ENCODE results near the gene CLGN. TPM values are rescaled to one million over a fixed set of nuclear protein-coding genes. Genes with fewer than 3 reads are reported as not detected.

The CLGN gene
- total RNA-seq, 2 experiments from 2014 or later, result 0.23 to 0.31 TPM

GRCh38 chr4:140351093-140352075, 76.1 kb downstream of the CLGN start:
- intact Hi-C loops (cut with micrococcal nuclease), result no loop called here
- ChIA-PET POLR2A (interaction anchor here (1.0 kb wide), 1 partner anchor 9 kb away, joined by 5 read pairs; no protein-coding TSS in a partner anchor), CTCF (interaction anchor here (0.6 to 6.2 kb wide), 3 partner anchors 9 to 239 kb away, joined by 3 to 35 read pairs (median 3); no protein-coding TSS in a partner anchor)
- TF ChIP-seq CTCF (IDR thresholded peaks at IDR 0.05), result no peak
- H3K27me3 Mint-ChIP-seq, result peaks cover under 1% of the 10 kb centered on the region
- no peak overlapping the region for H3K27ac Mint-ChIP-seq
- H3K9me3 Mint-ChIP-seq, result no peaks in the 10 kb centered on the region
- no peak for ATAC-seq
- DNase-seq, result no peak
- peaks cover 8% of the 10 kb centered on the region for H3K4me1 Mint-ChIP-seq (ENCODE audit: low read depth)
- H3K36me3 Mint-ChIP-seq (ENCODE audit: low read depth), result no peaks in the 10 kb centered on the region
- no peak overlapping the region for H3K4me3 Mint-ChIP-seq

- DNase-seq, result no peak
- ChIA-PET CTCF (interaction anchor here (1.8 to 6.2 kb wide), 2 partner anchors 10 to 260 kb away, joined by 5 to 35 read pairs; no protein-coding TSS in a partner anchor), POLR2A (no interaction called here)
- intact Hi-C loops (cut with micrococcal nuclease), result no loop called here
- Mint-ChIP-seq H3K27me3 (peaks cover 2% of the 10 kb centered on the region), H3K9me3 (no peaks in the 10 kb centered on the region), H3K4me3 (no peak overlapping the region), H3K4me1 (ENCODE audit: low read depth) (peaks cover 8% of the 10 kb centered on the region), H3K36me3 (ENCODE audit: low read depth) (no peaks in the 10 kb centered on the region), H3K27ac (no peak overlapping the region)
- no peak for ATAC-seq
- no peak for TF ChIP-seq CTCF (IDR thresholded peaks at IDR 0.05)
Measured at GRCh38 chr4:140349816-140350215, 77.6 kb downstream of the CLGN start.

- no peak for ATAC-seq
- no peak for DNase-seq
- TF ChIP-seq CTCF (IDR thresholded peaks at IDR 0.05), result no peak
- H3K36me3 Mint-ChIP-seq (ENCODE audit: low read depth), result no peaks in the 10 kb centered on the region
- intact Hi-C loops (cut with micrococcal nuclease), result no loop called here
- POLR2A ChIA-PET, result no interaction called here
- H3K27ac Mint-ChIP-seq, result no peak overlapping the region
- no peaks in the 10 kb centered on the region for H3K9me3 Mint-ChIP-seq
- no peak overlapping the region for H3K4me3 Mint-ChIP-seq
- H3K27me3 Mint-ChIP-seq, result peaks cover 11% of the 10 kb centered on the region
- CTCF ChIA-PET, result interaction anchor here (1.4 to 1.5 kb wide), 2 partner anchors 14 to 21 kb away, joined by 3 to 11 read pairs; no protein-coding TSS in a partner anchor
- peaks cover 4% of the 10 kb centered on the region for H3K4me1 Mint-ChIP-seq (ENCODE audit: low read depth)
Measured at GRCh38 chr4:140346136-140346535, 81.3 kb downstream of the CLGN start.

- H3K27ac Mint-ChIP-seq, result no peak overlapping the region
- POLR2A ChIA-PET, result no interaction called here
- CTCF ChIA-PET, result interaction anchor here (1.5 kb wide), 1 partner anchor 15 kb away, joined by 11 read pairs; no protein-coding TSS in a partner anchor
- ATAC-seq (no peak), DNase-seq (no peak)
- intact Hi-C loops (cut with micrococcal nuclease), result no loop called here
- no peaks in the 10 kb centered on the region for H3K36me3 Mint-ChIP-seq (ENCODE audit: low read depth)
- no peaks in the 10 kb centered on the region for H3K9me3 Mint-ChIP-seq
- H3K4me3 Mint-ChIP-seq, result no peak overlapping the region
- H3K4me1 Mint-ChIP-seq (ENCODE audit: low read depth), result peaks cover 4% of the 10 kb centered on the region
- no peak for TF ChIP-seq CTCF (IDR thresholded peaks at IDR 0.05)
- peaks cover 14% of the 10 kb centered on the region for H3K27me3 Mint-ChIP-seq
Measured at GRCh38 chr4:140344621-140345020, 82.8 kb downstream of the CLGN start.

GRCh38 chr4:140344101-140344500, 83.3 kb downstream of the CLGN start:
- no peak for DNase-seq
- Mint-ChIP-seq H3K4me1 (ENCODE audit: low read depth) (peaks cover 4% of the 10 kb centered on the region), H3K27ac (no peak overlapping the region), H3K9me3 (no peaks in the 10 kb centered on the region), H3K36me3 (ENCODE audit: low read depth) (no peaks in the 10 kb centered on the region), H3K27me3 (peaks cover 14% of the 10 kb centered on the region), H3K4me3 (no peak overlapping the region)
- intact Hi-C loops (cut with micrococcal nuclease), result no loop called here
- ChIA-PET POLR2A (no interaction called here), CTCF (interaction anchor here (0.9 kb wide), 1 partner anchor 17 kb away, joined by 3 read pairs; no protein-coding TSS in a partner anchor)
- no peak for TF ChIP-seq CTCF (IDR thresholded peaks at IDR 0.05)
- ATAC-seq, result no peak

Measured in activated CD8-positive, alpha-beta T cell treated with anti-CD3 and anti-CD28 coated beads for 36 hours (primary cell).